OCI-LY3 (cell line): ENCODE data around the gene GRIK2.

Experiments used
- CTCF ChIP-seq: fragments of 200-600, 300-600 bp; sonication (generic); IDR thresholded peaks from 2 replicates; pipeline ENCODE4 v1.5.1; 2014; ENCODE audit warnings: antibody characterized with exemption, low read length, low read depth
- EZH2phosphoT487 ChIP-seq: fragments of 200-600 bp; shearing (Covaris generic); IDR thresholded peaks from 2 replicates; pipeline ENCODE4 v1.6.1; 2018; ENCODE audit warnings: antibody characterized with exemption, mixed run types, low read depth

GRCh38 chr6:101700655-101701054, 307.1 kb downstream of the GRIK2 start:
- TF ChIP-seq CTCF (no peak), EZH2phosphoT487 (no peak)
